Kidney epithelial cell (primary cell): ENCODE measurements around the gene LSM6. TPM values are rescaled to one million over a fixed set of nuclear protein-coding genes. Genes with fewer than 3 reads are reported as not detected.

Experiments used
- DNase-seq: peaks from one replicate; pipeline ENCODE4 v3.0.0-alpha.2; 2010; ENCODE audit warnings: low read depth
- H3K27me3 ChIP-seq: 2 replicates; pipeline ENCODE4 v1.6.0; 2011; ENCODE audit warnings: low read length; ENCODE audit not compliant: control insufficient read depth, insufficient read depth
- H3K36me3 ChIP-seq: 2 replicates; pipeline ENCODE4 v1.5.1; 2011; ENCODE audit warnings: low read length; ENCODE audit not compliant: control insufficient read depth, insufficient read depth
- H3K4me3 ChIP-seq: 2 replicates; pipeline ENCODE4 v1.5.1; 2011; ENCODE audit warnings: low read depth, mild to moderate bottlenecking, control low read depth, low read length
- CTCF ChIP-seq: IDR thresholded peaks from 2 replicates; pipeline ENCODE4 v1.5.1; 2011; ENCODE audit warnings: mild to moderate bottlenecking, moderate library complexity, low read length, control low read depth, inconsistent platforms; ENCODE audit not compliant: insufficient read depth, poor library complexity, severe bottlenecking
- total RNA-seq: library from RNA; depleted of rRNA; stranded (reverse); fragments of >200 nt; gene quantifications from 2 replicates; pipeline ENCODE4 v1.2.3, GENCODE V29; 2015

Gene LSM6
- total RNA-seq, 1 donor from 2014 or later = 35.8 TPM

GRCh38 chr4:146210890-146211289 lies 35.4 kb downstream of the LSM6 start:
- no peak for DNase-seq

GRCh38 chr4:146211440-146211839 lies 35.9 kb downstream of the LSM6 start:
- H3K4me3 ChIP-seq = no peak overlapping the region

More at GRCh38 chr4:146210890-146211289, 35.4 kb downstream of the LSM6 start:
- Histone ChIP-seq H3K4me3 (no peak overlapping the region), H3K27me3 (no peaks in the 10 kb centered on the region), H3K36me3 (no peaks in the 10 kb centered on the region)
- no peak for TF ChIP-seq CTCF

GRCh38 chr4:146212781-146213180 lies 37.3 kb downstream of the LSM6 start:
- Histone ChIP-seq H3K4me3 (no peak overlapping the region), H3K27me3 (no peaks in the 10 kb centered on the region), H3K36me3 (no peaks in the 10 kb centered on the region)
- no peak for DNase-seq
- TF ChIP-seq CTCF = no peak

More at GRCh38 chr4:146211440-146211839, 35.9 kb downstream of the LSM6 start:
- no peak for DNase-seq
- no peak for TF ChIP-seq CTCF
- Histone ChIP-seq H3K36me3 (no peaks in the 10 kb centered on the region), H3K27me3 (no peaks in the 10 kb centered on the region)

GRCh38 chr4:146214238-146214637 lies 38.7 kb downstream of the LSM6 start, which contains the start of gene REELD1:
Gene REELD1, plus strand, starts transcription at chr4:146214538. Its CDS starts 2,415 bp downstream, at chr4:146216953.
- H3K4me3 ChIP-seq = no peak within 1 kb of the TSS
- TF ChIP-seq CTCF = no peak
- no peaks in the 10 kb centered on the region for H3K36me3 ChIP-seq
- no peak for DNase-seq
- H3K27me3 ChIP-seq = no peaks in the 10 kb centered on the region

- DNase-seq = peak; percentile 45
- Histone ChIP-seq H3K4me3 (no peak overlapping the region), H3K27me3 (no peaks in the 10 kb centered on the region), H3K36me3 (no peaks in the 10 kb centered on the region)
- no peak for TF ChIP-seq CTCF
Observed at GRCh38 chr4:146222313-146222712, 46.8 kb downstream of the LSM6 start.

GRCh38 chr4:146224326-146224966 lies 48.9 kb downstream of the LSM6 start:
- DNase-seq = no peak
- H3K36me3 ChIP-seq = no peaks in the 10 kb centered on the region
- no peaks in the 10 kb centered on the region for H3K27me3 ChIP-seq
- H3K4me3 ChIP-seq = no peak overlapping the region
- TF ChIP-seq CTCF = no peak
